GM23338 (cell line): Measurements from ENCODE around the gene GRM4. TPM values are rescaled to one million over a fixed set of nuclear protein-coding genes. Genes with fewer than 3 reads are reported as not detected.

Experiments
- ATAC-seq: fragments of 200-7000 bp; cut with Tn5 transposase; 3 replicates; pipeline ENCODE4 v1.9.1; 2020
- DNase-seq: peaks from one replicate; pipeline ENCODE4 v3.0.0-alpha.2; 2015; ENCODE audit warnings: low spot score
- H2AFZ ChIP-seq: fragments of 200-600 bp; sonication (generic); 2 replicates; pipeline ENCODE4 v1.8.0; 2016; ENCODE audit warnings: antibody characterized with exemption, mild to moderate bottlenecking, moderate library complexity
- H3F3A ChIP-seq: fragments of 200-600 bp; sonication (generic); replicated peaks from 2 replicates; pipeline ENCODE4 v1.8.0; 2017; ENCODE audit warnings: antibody characterized with exemption, mixed run types, low read depth
- H3K27ac ChIP-seq: fragments of 200-600 bp; sonication (generic); 2 replicates; pipeline ENCODE4 v1.6.1; 2016; ENCODE audit warnings: low read depth
- H3K27me3 ChIP-seq: fragments of 200-600 bp; sonication (generic); 2 replicates; pipeline ENCODE4 v1.8.0; 2016; ENCODE audit warnings: mild to moderate bottlenecking, mixed run types, moderate library complexity; ENCODE audit not compliant: insufficient read depth
- H3K36me3 ChIP-seq: fragments of 200-600 bp; sonication (generic); 2 replicates; pipeline ENCODE4 v1.8.0; 2016; ENCODE audit warnings: mild to moderate bottlenecking; ENCODE audit not compliant: insufficient read depth
- H3K4me1 ChIP-seq: fragments of 200-600 bp; sonication (generic); 2 replicates; pipeline ENCODE4 v1.8.0; 2016; ENCODE audit warnings: mild to moderate bottlenecking, moderate library complexity; ENCODE audit not compliant: insufficient read depth
- H3K4me2 ChIP-seq: fragments of 200-600 bp; sonication (generic); 2 replicates; pipeline ENCODE4 v1.7.1; 2017; ENCODE audit warnings: mixed run types
- H3K4me3 ChIP-seq: fragments of 200-600 bp; sonication (generic); 2 replicates; pipeline ENCODE4 v1.6.1; 2016; ENCODE audit warnings: mixed run types
- H3K79me2 ChIP-seq: fragments of 200-600 bp; sonication (generic); replicated peaks from 2 replicates; pipeline ENCODE4 v1.8.0; 2017; ENCODE audit warnings: mild to moderate bottlenecking; ENCODE audit not compliant: insufficient read depth
- H3K9me2 ChIP-seq: fragments of 200-600 bp; sonication (generic); 2 replicates; pipeline ENCODE4 v1.8.0; 2017; ENCODE audit not compliant: insufficient read depth
- H4K20me1 ChIP-seq: fragments of 200-600 bp; sonication (generic); replicated peaks from 2 replicates; pipeline ENCODE4 v1.8.0; 2017; ENCODE audit warnings: mild to moderate bottlenecking; ENCODE audit not compliant: insufficient read depth
- H3K27ac Mint-ChIP-seq: 2 replicates; pipeline ENCODE4 v1.8.0; 2020; ENCODE audit warnings: inconsistent platforms, mild to moderate bottlenecking, moderate library complexity, mixed read lengths
- H3K27me3 Mint-ChIP-seq: 3 replicates; pipeline ENCODE4 v1.8.0; 2022; ENCODE audit warnings: low read depth, mild to moderate bottlenecking, moderate library complexity, mixed read lengths, inconsistent platforms; ENCODE audit not compliant: insufficient read depth, poor library complexity
- H3K36me3 Mint-ChIP-seq: 3 replicates; pipeline ENCODE4 v1.8.0; 2021; ENCODE audit warnings: low read depth, mild to moderate bottlenecking, inconsistent platforms, moderate library complexity, mixed read lengths
- H3K4me1 Mint-ChIP-seq: 3 replicates; pipeline ENCODE4 v1.8.0; 2020; ENCODE audit warnings: mild to moderate bottlenecking, inconsistent platforms, mixed read lengths
- H3K4me3 Mint-ChIP-seq: 3 replicates; pipeline ENCODE4 v1.8.0; 2021; ENCODE audit warnings: moderate library complexity, mild to moderate bottlenecking, inconsistent platforms, mixed read lengths
- H3K9me3 Mint-ChIP-seq: 3 replicates; pipeline ENCODE4 v1.8.0; 2020; ENCODE audit warnings: moderate library complexity, mild to moderate bottlenecking, inconsistent platforms, mixed read lengths
- CTCF ChIP-seq, 2 experiments: fragments of 200-600 bp in 1 of 2; sonication (generic) in 1 of 2; conservative IDR thresholded peaks; 2 replicates each; pipeline versions ENCODE4 v1.5.1 to v1.6.1; 2016 to 2017; ENCODE audit warnings: antibody characterized with exemption in 2 of 2, low read depth in 2 of 2, mild to moderate bottlenecking in 2 of 2, moderate library complexity in 1 of 2
- ETS1 ChIP-seq: IDR thresholded peaks from 2 replicates; pipeline ENCODE4 v1.6.1; 2016; ENCODE audit warnings: antibody characterized with exemption
- EZH2phosphoT487 ChIP-seq: fragments of 200-600 bp; sonication (generic); IDR thresholded peaks from one replicate; pipeline ENCODE4 v1.8.1; 2018; ENCODE audit warnings: antibody characterized with exemption; ENCODE audit not compliant: unreplicated experiment
- JUNB ChIP-seq: IDR thresholded peaks from one replicate; pipeline ENCODE4 v1.6.1; 2016; ENCODE audit warnings: antibody characterized with exemption; ENCODE audit not compliant: unreplicated experiment
- NANOG ChIP-seq: IDR thresholded peaks from 2 replicates; pipeline ENCODE4 v1.6.1; 2016; ENCODE audit warnings: antibody characterized with exemption, borderline replicate concordance
- POLR2AphosphoS5 ChIP-seq: IDR thresholded peaks from 2 replicates; pipeline ENCODE4 v1.6.1; 2016; ENCODE audit warnings: antibody characterized with exemption, low read depth
- REST ChIP-seq: IDR thresholded peaks from one replicate; pipeline ENCODE4 v1.6.1; 2018; ENCODE audit warnings: antibody characterized with exemption; ENCODE audit not compliant: unreplicated experiment
- STAT1 ChIP-seq: IDR thresholded peaks from one replicate; pipeline ENCODE4 v1.6.1; 2016; ENCODE audit warnings: antibody characterized with exemption; ENCODE audit not compliant: unreplicated experiment
- ZNF331 ChIP-seq: fragments of 250-450 bp; sonication (Bioruptor Pico); IDR thresholded peaks from 2 replicates; pipeline ENCODE4 v1.5.0; 2020; ENCODE audit warnings: low read depth, mild to moderate bottlenecking, moderate library complexity
- ZNF462 ChIP-seq: fragments of 250-450 bp; sonication (Bioruptor Pico); IDR thresholded peaks from 2 replicates; pipeline ENCODE4 v1.5.0; 2020; ENCODE audit warnings: mild to moderate bottlenecking, moderate library complexity
- polyA plus RNA-seq: library from polyadenylated mRNA; unstranded; fragments of >200 nt; fragmentation: Nextera tagmentation; extraction: Ambion mirVana; gene quantifications from 2 replicates; pipeline ENCODE4 v1.2.1, GENCODE V29; 2016
- total RNA-seq: library from RNA; depleted of rRNA; stranded (reverse); fragments of >200 nt; shearing (Covaris generic); gene quantifications from 2 replicates; pipeline ENCODE4 v1.2.3, GENCODE V29; 2014

Gene GRM4
- total and polyA plus RNA-seq, 2 experiments from 2014 or later, result 7.0 to 30.6 TPM

GRCh38 chr6:34108176-34108575 is 37.7 kb downstream of the GRM4 start:
- no peak for TF ChIP-seq STAT1
- no peak for TF ChIP-seq NANOG
- H3K9me3 Mint-ChIP-seq, result no peaks in the 10 kb centered on the region
- H3K4me3 Mint-ChIP-seq, result no peak overlapping the region
- Histone ChIP-seq H2AFZ (no peak overlapping the region), H3K4me1 (0 out of 2 replicates have a peak, but pooled peaks cover 4% of the 10 kb centered on the region), H3K4me2 (no peak overlapping the region), H4K20me1 (peaks cover 6% of the 10 kb centered on the region; the same call in 1 of the 2 replicates), H3F3A (no peaks in the 10 kb centered on the region), H3K27ac (no peak overlapping the region), H3K9me2 (no peaks in the 10 kb centered on the region), H3K79me2 (no peaks in the 10 kb centered on the region), H3K27me3 (no peaks in the 10 kb centered on the region), H3K36me3 (no peaks in the 10 kb centered on the region), H3K4me3 (no peak overlapping the region)
- H3K27me3 Mint-ChIP-seq, result peaks cover 10% of the 10 kb centered on the region
- H3K27ac Mint-ChIP-seq, result no peak overlapping the region
- no peaks in the 10 kb centered on the region for H3K36me3 Mint-ChIP-seq
- ATAC-seq (no peak), DNase-seq (no peak)
- peaks cover 20% of the 10 kb centered on the region for H3K4me1 Mint-ChIP-seq

- DNase-seq (no peak), ATAC-seq (no peak)
- Mint-ChIP-seq H3K27me3 (peaks cover 12% of the 10 kb centered on the region), H3K4me1 (peaks cover 10% of the 10 kb centered on the region; the same call in 2 of the 3 replicates), H3K4me3 (no peak overlapping the region), H3K36me3 (no peaks in the 10 kb centered on the region; the same call in 2 of the 3 replicates), H3K27ac (no peak overlapping the region), H3K9me3 (no peaks in the 10 kb centered on the region)
- H3K4me1 ChIP-seq, result no peaks in the 10 kb centered on the region
- H3K4me2 ChIP-seq, result no peak overlapping the region
- H3F3A ChIP-seq, result no peaks in the 10 kb centered on the region
- no peaks in the 10 kb centered on the region for H3K9me2 ChIP-seq
- H3K79me2 ChIP-seq, result no peaks in the 10 kb centered on the region
- no peaks in the 10 kb centered on the region for H3K27me3 ChIP-seq
- no peaks in the 10 kb centered on the region for H3K36me3 ChIP-seq
- H4K20me1 ChIP-seq, result peaks cover 6% of the 10 kb centered on the region
- H2AFZ ChIP-seq, result no peak overlapping the region
- no peak overlapping the region for H3K4me3 ChIP-seq
- no peak overlapping the region for H3K27ac ChIP-seq
- TF ChIP-seq ZNF462 (CRISPR knock-in tag), result no peak
- no peak for TF ChIP-seq JUNB
- no peak for TF ChIP-seq CTCF (conservative IDR thresholded peaks at IDR 0.05; ENCODE audit: low read depth in 2 of 2)
- no peak for TF ChIP-seq NANOG
- no peak for TF ChIP-seq REST
- TF ChIP-seq EZH2phosphoT487, result no peak
- TF ChIP-seq ETS1, result no peak
- TF ChIP-seq ZNF331 (CRISPR knock-in tag), result no peak
- TF ChIP-seq POLR2AphosphoS5, result no peak
Observed at GRCh38 chr6:34106900-34107299, 39.0 kb downstream of the GRM4 start.
